ENCODE results near the gene KIN. TPM values are rescaled to one million over a fixed set of nuclear protein-coding genes. Genes with fewer than 3 reads are reported as not detected.
"Not testable (repeated sequence)": the region's sequence is repeated elsewhere in the genome, so short reads cannot be mapped to it uniquely, and the experiment has no call there.

The KIN gene
- polyA plus RNA-seq, 1 donor: 24.7 TPM

GRCh38 chr10:7797582-7797981, 9.8 kb upstream of the KIN start:
- no peak for DNase-seq

- no peak for DNase-seq
These were observed 7.8 kb upstream of the KIN start for GRCh38 chr10:7795605-7796004.

GRCh38 chr10:7794251-7795026, 6.6 kb upstream of the KIN start:
- DNase-seq: no peak

- no peak for DNase-seq
These were observed 4.7 kb upstream of the KIN start for GRCh38 chr10:7792541-7792940.

- DNase-seq: no peak
These were observed 1.6 kb upstream of the KIN start for GRCh38 chr10:7789390-7789789.

- DNase-seq: peak; percentile 41
These were observed 970 bp upstream of the KIN start for GRCh38 chr10:7788639-7789286.

GRCh38 chr10:7787150-7787856, 490 bp downstream of the KIN start:
- no peak for DNase-seq

- DNase-seq: no peak
These were observed 1.4 kb downstream of the KIN start for GRCh38 chr10:7786430-7786829.

- DNase-seq: not testable (repeated sequence)
These were observed 5.6 kb downstream of the KIN start for GRCh38 chr10:7782194-7782593.

GRCh38 chr10:7776777-7777176, 11.0 kb downstream of the KIN start:
- DNase-seq: no peak

- DNase-seq: no peak
These were observed 13.7 kb downstream of the KIN start for GRCh38 chr10:7773845-7774801.

- no peak for DNase-seq
These were observed 19.4 kb downstream of the KIN start for GRCh38 chr10:7768417-7768816.

GRCh38 chr10:7767209-7767608, 20.6 kb downstream of the KIN start:
- no peak for DNase-seq

GRCh38 chr10:7766241-7766640, 21.6 kb downstream of the KIN start:
- no peak for DNase-seq

GRCh38 chr10:7763929-7764328, 23.9 kb downstream of the KIN start:
- no peak for DNase-seq

GRCh38 chr10:7756360-7756992, 31.3 kb downstream of the KIN start:
- no peak for DNase-seq

GRCh38 chr10:7755103-7755502, 32.7 kb downstream of the KIN start:
- no peak for DNase-seq

GRCh38 chr10:7752251-7752650, 35.5 kb downstream of the KIN start:
- DNase-seq: no peak

- no peak for DNase-seq
These were observed 37.6 kb downstream of the KIN start for GRCh38 chr10:7750222-7750621.

GRCh38 chr10:7748637-7749036, 39.2 kb downstream of the KIN start:
- not testable (repeated sequence) for DNase-seq

- no peak for DNase-seq
These were observed 43.5 kb downstream of the KIN start for GRCh38 chr10:7744307-7744706.

Measured in left kidney (tissue), 2 donors.